Measurements from ENCODE around the gene IL1RN.

Gene IL1RN

GRCh38 chr2:113175042-113175628, 47.7 kb downstream of the IL1RN start:
- peak; percentile 82 for DNase-seq

GRCh38 chr2:113175736-113176695, 48.6 kb downstream of the IL1RN start:
- peak; percentile 76 for DNase-seq

GRCh38 chr2:113176696-113177355, 49.4 kb downstream of the IL1RN start:
- DNase-seq: peak; percentile 59

- peak; percentile 34 for DNase-seq
Measured at GRCh38 chr2:113178069-113178746, 50.8 kb downstream of the IL1RN start.

GRCh38 chr2:113178891-113179290, 51.5 kb downstream of the IL1RN start:
- DNase-seq: peak; percentile 81

- DNase-seq: no peak
Measured at GRCh38 chr2:113179446-113180045, 52.1 kb downstream of the IL1RN start.

- DNase-seq: peak; percentile 62
Measured at GRCh38 chr2:113180131-113180946, 52.9 kb downstream of the IL1RN start.

- DNase-seq: peak; percentile 57
Measured at GRCh38 chr2:113181258-113182051, 54.1 kb downstream of the IL1RN start.

GRCh38 chr2:113182471-113183260, 55.3 kb downstream of the IL1RN start:
- peak; percentile 57 for DNase-seq

GRCh38 chr2:113183264-113183663, 55.9 kb downstream of the IL1RN start:
- DNase-seq: peak; percentile 44

Data from activated effector memory CD4-positive, alpha-beta T cell treated with anti-CD3 and anti-CD28 coated beads, Interleukin-2, amount 50 U/mL, for 16 hours (primary cell).